GM18505 (cell line): Measurements from ENCODE around the gene SNHG17.
"Not testable (repeated sequence)": the region's sequence is repeated elsewhere in the genome, so short reads cannot be mapped to it uniquely, and the experiment has no call there.

Experiments used
- ATAC-seq: cut with Tn5 transposase; IDR thresholded peaks from one replicate; pipeline ENCODE4 v1.9.1; 2021; ENCODE audit not compliant: unreplicated experiment
- POLR2A ChIP-seq: IDR thresholded peaks from 4 replicates; pipeline ENCODE4 v1.6.1; 2011; ENCODE audit warnings: borderline replicate concordance; ENCODE audit not compliant: insufficient read depth, insufficient read length; ENCODE audit errors: extremely low read depth

SNHG17 gene

GRCh38 chr20:38420388-38421085 lies 14.6 kb downstream of the SNHG17 start:
- TF ChIP-seq POLR2A = no peak
- ATAC-seq = no peak

- peak; percentile 10 for TF ChIP-seq POLR2A
- no peak for ATAC-seq
Measured at GRCh38 chr20:38418509-38419204, 16.5 kb downstream of the SNHG17 start.

GRCh38 chr20:38414769-38415450 lies 20.2 kb downstream of the SNHG17 start:
- no peak for ATAC-seq
- TF ChIP-seq POLR2A = no peak

- no peak for TF ChIP-seq POLR2A
- no peak for ATAC-seq
Measured at GRCh38 chr20:38412877-38413577, 22.1 kb downstream of the SNHG17 start.

- ATAC-seq = not testable (repeated sequence)
Measured at GRCh38 chr20:38407822-38408221, 27.3 kb downstream of the SNHG17 start.

GRCh38 chr20:38407321-38407720 lies 27.8 kb downstream of the SNHG17 start:
- ATAC-seq = no peak
- TF ChIP-seq POLR2A = no peak

- ATAC-seq = no peak
- TF ChIP-seq POLR2A = no peak
Measured at GRCh38 chr20:38406476-38406875, 28.7 kb downstream of the SNHG17 start.

GRCh38 chr20:38405132-38405531 lies 30.0 kb downstream of the SNHG17 start:
- no peak for ATAC-seq
- TF ChIP-seq POLR2A = no peak

- TF ChIP-seq POLR2A = no peak
- no peak for ATAC-seq
Measured at GRCh38 chr20:38404016-38404415, 31.1 kb downstream of the SNHG17 start.

GRCh38 chr20:38402816-38403215 lies 32.3 kb downstream of the SNHG17 start:
- no peak for ATAC-seq
- TF ChIP-seq POLR2A = no peak

- no peak for TF ChIP-seq POLR2A
- no peak for ATAC-seq
Measured at GRCh38 chr20:38402089-38402488, 33.0 kb downstream of the SNHG17 start.

- ATAC-seq = not testable (repeated sequence)
Measured at GRCh38 chr20:38395751-38396395, 39.3 kb downstream of the SNHG17 start.

- no peak for TF ChIP-seq POLR2A
- no peak for ATAC-seq
Measured at GRCh38 chr20:38395165-38395564, 40.0 kb downstream of the SNHG17 start.

- TF ChIP-seq POLR2A = no peak
- no peak for ATAC-seq
Measured at GRCh38 chr20:38393259-38393658, 41.9 kb downstream of the SNHG17 start.

GRCh38 chr20:38392356-38392755 lies 42.8 kb downstream of the SNHG17 start:
- TF ChIP-seq POLR2A = no peak
- no peak for ATAC-seq
